Astrocyte (in vitro differentiated cells and primary cell): Measurements from ENCODE around the gene C9orf153. TPM values are rescaled to one million over a fixed set of nuclear protein-coding genes. Genes with fewer than 3 reads are reported as not detected.

ENCODE experiments used
- DNase-seq: peaks from one replicate; pipeline ENCODE4 v3.0.0-alpha.2; 2010; ENCODE audit warnings: low read depth
- FAIRE-seq: peaks from 2 replicates; lab custom pipeline; 2011; peaks lifted over from hg19 to GRCh38; lab: Jason Lieb, UNC
- H2AFZ ChIP-seq: 2 replicates; pipeline ENCODE4 v1.6.0; 2012; ENCODE audit warnings: low read depth, low read length, inconsistent platforms
- H3K27ac ChIP-seq: 2 replicates; pipeline ENCODE4 v1.5.1; 2011; ENCODE audit warnings: low read depth, low read length, inconsistent platforms
- H3K27me3 ChIP-seq: 2 replicates; pipeline ENCODE4 v1.6.0; 2011; ENCODE audit warnings: low read length, inconsistent platforms; ENCODE audit not compliant: insufficient read depth
- H3K36me3 ChIP-seq: 2 replicates; pipeline ENCODE4 v1.5.1; 2011; ENCODE audit warnings: low read length, inconsistent platforms; ENCODE audit not compliant: insufficient read depth
- H3K4me1 ChIP-seq: 2 replicates; pipeline ENCODE4 v1.5.1; 2011; ENCODE audit warnings: low read length, inconsistent platforms; ENCODE audit not compliant: insufficient read depth
- H3K4me2 ChIP-seq: 2 replicates; pipeline ENCODE4 v1.6.0; 2012; ENCODE audit warnings: low read length, inconsistent platforms
- H3K4me3 ChIP-seq: 2 replicates; pipeline ENCODE4 v1.5.1; 2011; ENCODE audit warnings: low read depth, mild to moderate bottlenecking, low read length, inconsistent platforms; ENCODE audit not compliant: insufficient read depth
- H3K79me2 ChIP-seq: 2 replicates; pipeline ENCODE4 v1.6.0; 2012; ENCODE audit warnings: mild to moderate bottlenecking, low read length, inconsistent platforms; ENCODE audit not compliant: insufficient read depth
- H3K9ac ChIP-seq: 2 replicates; pipeline ENCODE4 v1.6.0; 2012; ENCODE audit warnings: mild to moderate bottlenecking, low read length, inconsistent platforms
- H3K9me3 ChIP-seq: 2 replicates; pipeline ENCODE4 v1.5.1; 2012; ENCODE audit warnings: low read depth, mild to moderate bottlenecking, low read length, inconsistent platforms; ENCODE audit not compliant: insufficient read depth
- H4K20me1 ChIP-seq: 2 replicates; pipeline ENCODE4 v1.6.0; 2012; ENCODE audit warnings: low read length, inconsistent platforms; ENCODE audit not compliant: insufficient read depth
- H3K27ac Mint-ChIP-seq: one replicate; pipeline ENCODE4 v1.8.0; 2021; ENCODE audit warnings: mild to moderate bottlenecking, mixed read lengths; ENCODE audit not compliant: unreplicated experiment
- H3K27me3 Mint-ChIP-seq: one replicate; pipeline ENCODE4 v1.8.0; 2021; ENCODE audit warnings: low read depth, mixed read lengths; ENCODE audit not compliant: unreplicated experiment
- H3K36me3 Mint-ChIP-seq: one replicate; pipeline ENCODE4 v1.8.0; 2021; ENCODE audit warnings: low read depth, mixed read lengths; ENCODE audit not compliant: unreplicated experiment
- H3K4me1 Mint-ChIP-seq: one replicate; pipeline ENCODE4 v1.8.0; 2021; ENCODE audit warnings: low read depth, mixed read lengths; ENCODE audit not compliant: unreplicated experiment
- H3K4me3 Mint-ChIP-seq: one replicate; pipeline ENCODE4 v1.8.0; 2021; ENCODE audit warnings: mild to moderate bottlenecking, moderate library complexity, mixed read lengths; ENCODE audit not compliant: unreplicated experiment
- H3K9me3 Mint-ChIP-seq: one replicate; pipeline ENCODE4 v1.8.0; 2021; ENCODE audit warnings: mild to moderate bottlenecking, mixed read lengths; ENCODE audit not compliant: unreplicated experiment
- EZH2 ChIP-seq: IDR thresholded peaks from 2 replicates; pipeline ENCODE4 v1.6.1; 2012; ENCODE audit warnings: mild to moderate bottlenecking, low read length, inconsistent platforms; ENCODE audit not compliant: insufficient read depth
- total RNA-seq: library from RNA; stranded (reverse); gene quantifications from 2 replicates; pipeline ENCODE4 v1.2.1, GENCODE V29; 2021
- TF ChIP-seq, protein P1 (sequence below): IDR thresholded peaks from 2 replicates; pipeline ENCODE4 v1.5.1; 2011; ENCODE audit warnings: low read depth, mild to moderate bottlenecking, inconsistent platforms, low read length, moderate library complexity; ENCODE audit not compliant: insufficient read depth

Gene C9orf153
- total RNA-seq, 1 donor from 2014 or later, result not detected

- H3K9me3 ChIP-seq, result no peaks in the 10 kb centered on the region
Measured at GRCh38 chr9:86186696-86187095, 72.8 kb downstream of the C9orf153 start.

GRCh38 chr9:86185872-86186271 lies 73.6 kb downstream of the C9orf153 start:
- Histone ChIP-seq H3K9me3 (no peaks in the 10 kb centered on the region), H3K36me3 (no peaks in the 10 kb centered on the region), H4K20me1 (no peaks in the 10 kb centered on the region), H3K9ac (no peak overlapping the region), H3K27ac (no peak overlapping the region), H3K27me3 (no peaks in the 10 kb centered on the region), H3K4me2 (peak overlapping the region; percentile 6), H3K4me3 (no peak overlapping the region), H2AFZ (no peak overlapping the region), H3K4me1 (no peaks in the 10 kb centered on the region), H3K79me2 (no peaks in the 10 kb centered on the region)
- peaks cover 5% of the 10 kb centered on the region for H3K4me1 Mint-ChIP-seq
- TF ChIP-seq, protein P1, sequence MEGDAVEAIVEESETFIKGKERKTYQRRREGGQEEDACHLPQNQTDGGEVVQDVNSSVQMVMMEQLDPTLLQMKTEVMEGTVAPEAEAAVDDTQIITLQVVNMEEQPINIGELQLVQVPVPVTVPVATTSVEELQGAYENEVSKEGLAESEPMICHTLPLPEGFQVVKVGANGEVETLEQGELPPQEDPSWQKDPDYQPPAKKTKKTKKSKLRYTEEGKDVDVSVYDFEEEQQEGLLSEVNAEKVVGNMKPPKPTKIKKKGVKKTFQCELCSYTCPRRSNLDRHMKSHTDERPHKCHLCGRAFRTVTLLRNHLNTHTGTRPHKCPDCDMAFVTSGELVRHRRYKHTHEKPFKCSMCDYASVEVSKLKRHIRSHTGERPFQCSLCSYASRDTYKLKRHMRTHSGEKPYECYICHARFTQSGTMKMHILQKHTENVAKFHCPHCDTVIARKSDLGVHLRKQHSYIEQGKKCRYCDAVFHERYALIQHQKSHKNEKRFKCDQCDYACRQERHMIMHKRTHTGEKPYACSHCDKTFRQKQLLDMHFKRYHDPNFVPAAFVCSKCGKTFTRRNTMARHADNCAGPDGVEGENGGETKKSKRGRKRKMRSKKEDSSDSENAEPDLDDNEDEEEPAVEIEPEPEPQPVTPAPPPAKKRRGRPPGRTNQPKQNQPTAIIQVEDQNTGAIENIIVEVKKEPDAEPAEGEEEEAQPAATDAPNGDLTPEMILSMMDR, result no peak
- TF ChIP-seq EZH2, result no peak
- no peak overlapping the region for H3K4me3 Mint-ChIP-seq
- H3K36me3 Mint-ChIP-seq, result peaks cover 1% of the 10 kb centered on the region
- DNase-seq, result peak; percentile 6
- peaks cover 16% of the 10 kb centered on the region for H3K9me3 Mint-ChIP-seq
- FAIRE-seq, result no peak
- no peaks in the 10 kb centered on the region for H3K27me3 Mint-ChIP-seq
- peak overlapping the region; percentile 13 for H3K27ac Mint-ChIP-seq

More at GRCh38 chr9:86186696-86187095, 72.8 kb downstream of the C9orf153 start:
- Histone ChIP-seq H2AFZ (no peak overlapping the region), H3K27me3 (no peaks in the 10 kb centered on the region), H4K20me1 (no peaks in the 10 kb centered on the region), H3K4me1 (no peaks in the 10 kb centered on the region), H3K9ac (no peak overlapping the region), H3K79me2 (no peaks in the 10 kb centered on the region), H3K4me3 (no peak overlapping the region), H3K4me2 (no peak overlapping the region), H3K27ac (no peak overlapping the region), H3K36me3 (no peaks in the 10 kb centered on the region)
- Mint-ChIP-seq H3K36me3 (peaks cover 1% of the 10 kb centered on the region), H3K27ac (no peak overlapping the region), H3K4me1 (peaks cover 5% of the 10 kb centered on the region), H3K9me3 (peaks cover 16% of the 10 kb centered on the region), H3K4me3 (no peak overlapping the region), H3K27me3 (no peaks in the 10 kb centered on the region)
- FAIRE-seq, result no peak
- TF ChIP-seq EZH2, result no peak
- TF ChIP-seq, protein P1, result no peak
- DNase-seq, result no peak

- Mint-ChIP-seq H3K9me3 (peaks cover 14% of the 10 kb centered on the region), H3K4me3 (no peak overlapping the region), H3K27ac (no peak overlapping the region), H3K36me3 (peaks cover 1% of the 10 kb centered on the region), H3K4me1 (peaks cover 5% of the 10 kb centered on the region), H3K27me3 (no peaks in the 10 kb centered on the region)
- H3K27me3 ChIP-seq, result no peaks in the 10 kb centered on the region
- no peaks in the 10 kb centered on the region for H3K4me1 ChIP-seq
- FAIRE-seq, result no peak
- H4K20me1 ChIP-seq, result no peaks in the 10 kb centered on the region
- no peak for DNase-seq
- no peak overlapping the region for H3K27ac ChIP-seq
- H3K4me3 ChIP-seq, result no peak overlapping the region
- no peaks in the 10 kb centered on the region for H3K9me3 ChIP-seq
- H3K79me2 ChIP-seq, result no peaks in the 10 kb centered on the region
- TF ChIP-seq EZH2, result no peak
- TF ChIP-seq, protein P1, result no peak
- no peaks in the 10 kb centered on the region for H3K36me3 ChIP-seq
- H3K4me2 ChIP-seq, result no peak overlapping the region
- H2AFZ ChIP-seq, result no peak overlapping the region
- no peak overlapping the region for H3K9ac ChIP-seq
Measured at GRCh38 chr9:86184138-86184524, 75.3 kb downstream of the C9orf153 start.
